Measurements from ENCODE around the gene AHSP.
A peak's percentile ranks its signal among the peaks of the same experiment; 100 is the strongest.
"Not testable (repeated sequence)": the region's sequence is repeated elsewhere in the genome, so short reads cannot be mapped to it uniquely, and the experiment has no call there.

Gene AHSP

GRCh38 chr16:31531096-31531495 is 3.4 kb downstream of the AHSP start:
- DNase-seq (ENCODE audit: low read depth in 2 of 3, low spot score in 1 of 3): no peak

GRCh38 chr16:31532120-31532519 is 4.4 kb downstream of the AHSP start:
- no peak for DNase-seq (ENCODE audit: low read depth in 2 of 3, low spot score in 1 of 3)

- DNase-seq (ENCODE audit: low read depth in 2 of 3, low spot score in 1 of 3): no peak
These were observed 5.2 kb downstream of the AHSP start for GRCh38 chr16:31532896-31533295.

- DNase-seq (ENCODE audit: low read depth in 2 of 3, low spot score in 1 of 3): no peak
These were observed 8.0 kb downstream of the AHSP start for GRCh38 chr16:31535737-31536136.

- no peak for DNase-seq (ENCODE audit: low read depth in 2 of 3, low spot score in 1 of 3)
These were observed 9.2 kb downstream of the AHSP start for GRCh38 chr16:31536804-31537361.

GRCh38 chr16:31537362-31538242 is 9.9 kb downstream of the AHSP start:
- no peak for DNase-seq (ENCODE audit: low read depth in 2 of 3, low spot score in 1 of 3)

GRCh38 chr16:31538243-31538598 is 10.5 kb downstream of the AHSP start:
- DNase-seq (ENCODE audit: low read depth in 2 of 3, low spot score in 1 of 3): not testable (repeated sequence)

- DNase-seq (ENCODE audit: low read depth in 2 of 3, low spot score in 1 of 3): not testable (repeated sequence)
These were observed 12.1 kb downstream of the AHSP start for GRCh38 chr16:31539762-31540161.

- no peak for DNase-seq (ENCODE audit: low read depth in 2 of 3, low spot score in 1 of 3)
These were observed 15.1 kb downstream of the AHSP start for GRCh38 chr16:31542763-31543162.

GRCh38 chr16:31561426-31562233 is 33.9 kb downstream of the AHSP start:
- no peak for DNase-seq (ENCODE audit: low read depth in 2 of 3, low spot score in 1 of 3)

GRCh38 chr16:31568577-31569359 is 41.1 kb downstream of the AHSP start:
- DNase-seq (ENCODE audit: low read depth in 2 of 3, low spot score in 1 of 3): peak in 1 of 3 donors; percentile 1

GRCh38 chr16:31569360-31569717 is 41.6 kb downstream of the AHSP start:
- DNase-seq (ENCODE audit: low read depth in 2 of 3, low spot score in 1 of 3): no peak

GRCh38 chr16:31572821-31573220 is 45.1 kb downstream of the AHSP start:
- no peak for DNase-seq (ENCODE audit: low read depth in 2 of 3, low spot score in 1 of 3)

GRCh38 chr16:31574159-31574558 is 46.5 kb downstream of the AHSP start:
- DNase-seq (ENCODE audit: low read depth in 2 of 3, low spot score in 1 of 3): not testable (repeated sequence)

- no peak for DNase-seq (ENCODE audit: low read depth in 2 of 3, low spot score in 1 of 3)
These were observed 49.7 kb downstream of the AHSP start for GRCh38 chr16:31577411-31577810.

Measured in stimulated activated CD4-positive, alpha-beta T cell treated with anti-CD3 and anti-CD28 coated beads, Interleukin-12 subunit alpha, Interleukin-12 subunit beta, amount 100 ng/mL, for 48 hours (primary cell).